ENCODE data around the gene KRT82.

The KRT82 gene

GRCh38 chr12:52423035-52423434 is 16.9 kb upstream of the KRT82 start:
- no peak for DNase-seq (ENCODE audit: low read depth, low spot score)
- no peak overlapping the region for H3K27ac ChIP-seq (ENCODE audit: low read length)
- H3K4me3 ChIP-seq (ENCODE audit: low read length), result no peak overlapping the region
- H3K4me1 ChIP-seq (ENCODE audit: control insufficient read depth, insufficient read depth, low read length), result no peaks in the 10 kb centered on the region
- no peaks in the 10 kb centered on the region for H3K27me3 ChIP-seq (ENCODE audit: control insufficient read depth, insufficient read depth, low read length)
- WGBS (ENCODE audit: insufficient coverage, insufficient read length), result no CpG with 5 or more reads among the region's 6 CpGs
- H3K9me3 ChIP-seq (ENCODE audit: control insufficient read depth, insufficient read depth, low read length), result no peaks in the 10 kb centered on the region
- no peaks in the 10 kb centered on the region for H3K36me3 ChIP-seq (ENCODE audit: control insufficient read depth, insufficient read depth, low read length)

DNA sequence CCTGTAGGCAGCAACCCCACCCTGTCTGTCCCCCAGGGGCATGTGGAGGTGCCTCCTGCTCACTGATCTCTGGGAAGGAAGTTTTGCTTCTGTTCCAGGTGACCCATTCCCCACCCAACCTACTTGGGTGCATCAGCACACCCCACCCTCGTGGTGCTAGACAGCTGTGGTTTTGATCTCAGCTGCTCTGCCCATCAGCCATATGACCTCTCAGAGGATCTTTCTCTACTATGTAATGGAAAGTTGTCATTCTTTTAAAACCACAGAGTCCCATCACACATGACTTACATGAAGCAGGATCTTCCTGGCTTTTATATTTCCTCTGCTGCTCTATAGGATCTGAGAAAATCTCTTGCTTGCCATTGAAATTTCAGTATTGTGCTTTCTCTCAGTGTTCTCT is 13.5 kb upstream of the KRT82 start:
- no CpG with 5 or more reads among the region's 1 CpG for WGBS (ENCODE audit: insufficient coverage, insufficient read length)
- no peaks in the 10 kb centered on the region for H3K9me3 ChIP-seq (ENCODE audit: control insufficient read depth, insufficient read depth, low read length)
- H3K4me1 ChIP-seq (ENCODE audit: control insufficient read depth, insufficient read depth, low read length), result no peaks in the 10 kb centered on the region
- no peak for DNase-seq (ENCODE audit: low read depth, low spot score)
- H3K27me3 ChIP-seq (ENCODE audit: control insufficient read depth, insufficient read depth, low read length), result no peaks in the 10 kb centered on the region
- no peak overlapping the region for H3K27ac ChIP-seq (ENCODE audit: low read length)
- H3K36me3 ChIP-seq (ENCODE audit: control insufficient read depth, insufficient read depth, low read length), result no peaks in the 10 kb centered on the region
- no peak overlapping the region for H3K4me3 ChIP-seq (ENCODE audit: low read length)

DNA sequence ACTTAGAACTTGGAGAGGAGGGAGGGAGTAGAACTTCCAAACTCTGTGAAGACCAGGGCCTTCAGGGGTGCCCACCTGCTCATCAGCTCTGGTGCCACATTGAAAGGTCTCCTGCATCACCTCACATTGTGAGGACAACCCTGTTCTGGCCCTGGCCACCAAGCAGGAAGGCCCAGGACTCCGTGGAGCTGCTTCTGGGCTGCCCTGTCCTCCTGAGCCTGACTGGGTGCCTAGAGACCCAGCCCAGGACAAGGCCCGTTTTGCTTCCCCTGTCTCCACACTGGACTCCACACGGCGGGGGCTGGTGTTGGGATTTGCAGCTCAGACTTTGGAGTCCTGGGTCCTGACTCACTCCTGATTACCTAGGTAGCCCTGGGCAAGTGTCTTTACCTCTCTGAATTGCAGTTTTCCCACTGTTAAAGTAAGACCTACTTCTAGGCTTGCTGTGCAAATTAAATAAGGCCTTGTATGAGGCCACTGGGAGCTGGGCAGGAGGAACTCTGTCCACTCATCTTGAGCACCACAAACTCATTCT is 12.5 kb upstream of the KRT82 start:
- WGBS (ENCODE audit: insufficient coverage, insufficient read length), result no CpG with 5 or more reads among the region's 4 CpGs
- no peak for DNase-seq (ENCODE audit: low read depth, low spot score)
- Histone ChIP-seq H3K27ac (ENCODE audit: low read length) (no peak overlapping the region), H3K27me3 (ENCODE audit: control insufficient read depth, insufficient read depth, low read length) (no peaks in the 10 kb centered on the region), H3K4me3 (ENCODE audit: low read length) (no peak overlapping the region), H3K36me3 (ENCODE audit: control insufficient read depth, insufficient read depth, low read length) (no peaks in the 10 kb centered on the region), H3K9me3 (ENCODE audit: control insufficient read depth, insufficient read depth, low read length) (no peaks in the 10 kb centered on the region), H3K4me1 (ENCODE audit: control insufficient read depth, insufficient read depth, low read length) (no peaks in the 10 kb centered on the region)

DNA sequence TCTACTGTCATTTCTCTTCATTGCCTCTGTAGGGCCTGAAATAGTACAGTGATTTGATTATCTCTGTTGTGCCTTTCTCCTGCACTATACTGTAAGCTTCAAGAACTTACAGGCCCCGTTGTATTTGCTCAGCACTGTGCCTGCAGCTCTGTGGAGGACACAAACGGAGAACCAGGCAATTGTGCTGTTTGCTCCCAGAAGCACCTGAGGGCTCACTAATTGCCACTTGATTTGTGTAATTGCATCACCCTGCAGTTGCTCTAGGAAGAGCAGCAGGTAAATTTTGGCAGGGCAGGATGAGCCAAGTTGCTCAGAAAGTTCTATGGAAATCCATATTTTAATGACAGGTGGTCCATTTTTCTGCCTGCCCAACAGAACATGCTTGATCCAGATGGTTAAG is 11.6 kb upstream of the KRT82 start:
- Histone ChIP-seq H3K27me3 (ENCODE audit: control insufficient read depth, insufficient read depth, low read length) (no peaks in the 10 kb centered on the region), H3K27ac (ENCODE audit: low read length) (no peak overlapping the region), H3K4me3 (ENCODE audit: low read length) (no peak overlapping the region), H3K36me3 (ENCODE audit: control insufficient read depth, insufficient read depth, low read length) (no peaks in the 10 kb centered on the region), H3K9me3 (ENCODE audit: control insufficient read depth, insufficient read depth, low read length) (no peaks in the 10 kb centered on the region), H3K4me1 (ENCODE audit: control insufficient read depth, insufficient read depth, low read length) (no peaks in the 10 kb centered on the region)
- no peak for DNase-seq (ENCODE audit: low read depth, low spot score)
- no CpG with 5 or more reads among the region's 2 CpGs for WGBS (ENCODE audit: insufficient coverage, insufficient read length)

DNA sequence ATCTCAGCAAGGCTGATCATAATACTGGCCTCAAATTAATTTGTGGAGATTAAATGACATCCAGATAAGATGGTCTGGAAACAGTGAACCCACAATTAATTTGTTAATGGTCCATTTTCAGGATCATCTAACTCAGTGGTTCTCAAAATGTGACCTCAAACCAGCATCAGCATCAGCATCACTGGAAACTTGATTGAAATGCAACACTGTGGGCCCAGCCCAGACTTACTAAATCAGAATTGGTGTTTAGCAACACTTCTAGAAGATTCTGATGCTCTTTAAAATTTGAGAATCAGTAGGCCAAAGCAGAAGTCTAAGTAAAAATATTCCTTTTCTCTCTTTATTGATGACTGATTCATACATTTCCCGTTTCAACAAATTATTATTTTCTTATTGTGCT is 10.7 kb upstream of the KRT82 start:
- DNase-seq (ENCODE audit: low read depth, low spot score), result no peak
- Histone ChIP-seq H3K4me3 (ENCODE audit: low read length) (no peak overlapping the region), H3K9me3 (ENCODE audit: control insufficient read depth, insufficient read depth, low read length) (no peaks in the 10 kb centered on the region), H3K36me3 (ENCODE audit: control insufficient read depth, insufficient read depth, low read length) (no peaks in the 10 kb centered on the region), H3K4me1 (ENCODE audit: control insufficient read depth, insufficient read depth, low read length) (no peaks in the 10 kb centered on the region), H3K27ac (ENCODE audit: low read length) (no peak overlapping the region), H3K27me3 (ENCODE audit: control insufficient read depth, insufficient read depth, low read length) (no peaks in the 10 kb centered on the region)
- no CpG with 5 or more reads among the region's 1 CpG for WGBS (ENCODE audit: insufficient coverage, insufficient read length)

DNA sequence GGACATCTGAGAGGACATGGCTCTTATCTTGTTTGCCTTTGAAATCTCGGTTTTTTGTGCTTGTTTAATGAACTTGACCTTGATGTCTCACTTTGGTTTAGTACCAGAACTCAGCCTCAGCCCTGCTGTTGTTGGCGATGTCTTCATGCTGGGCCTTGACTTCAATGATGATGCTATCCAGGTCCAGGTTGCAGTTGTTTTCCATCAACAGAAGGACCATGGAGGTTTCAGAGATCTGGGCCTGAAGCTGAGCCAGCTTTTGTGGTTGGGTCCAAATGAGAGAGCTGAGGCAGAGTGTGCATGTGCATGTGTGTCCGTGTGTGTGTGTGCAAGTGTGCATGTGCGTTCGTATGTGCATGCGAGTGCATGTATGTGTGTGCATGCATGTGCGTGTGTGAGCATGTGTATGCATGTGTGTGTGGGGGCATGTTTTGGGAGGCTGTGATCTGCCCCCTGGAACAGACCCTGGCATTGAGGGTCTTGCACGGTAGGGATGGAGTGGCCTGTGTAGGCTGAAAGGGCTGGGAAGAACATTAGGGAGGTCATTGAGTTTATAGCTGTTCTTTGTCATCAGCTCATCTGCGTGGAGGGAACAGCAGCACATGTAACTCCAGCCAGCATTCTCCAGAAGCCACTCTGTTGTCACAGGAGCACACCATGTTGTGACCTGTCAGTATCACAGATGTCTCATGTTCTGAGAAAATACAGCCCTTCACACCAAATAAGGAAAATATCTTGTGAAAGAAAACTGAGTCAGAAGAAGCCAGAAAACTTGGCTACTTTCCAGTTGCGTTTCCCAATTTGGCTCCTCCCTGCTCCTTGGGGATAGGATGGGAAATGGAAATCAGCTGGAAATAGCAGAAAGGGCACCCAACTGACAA is 10.0 kb upstream of the KRT82 start:
- no CpG with 5 or more reads among the region's 10 CpGs for WGBS (ENCODE audit: insufficient coverage, insufficient read length)
- H3K27ac ChIP-seq (ENCODE audit: low read length), result no peak overlapping the region
- no peak overlapping the region for H3K4me3 ChIP-seq (ENCODE audit: low read length)
- no peak for DNase-seq (ENCODE audit: low read depth, low spot score)
- no peaks in the 10 kb centered on the region for H3K9me3 ChIP-seq (ENCODE audit: control insufficient read depth, insufficient read depth, low read length)
- H3K36me3 ChIP-seq (ENCODE audit: control insufficient read depth, insufficient read depth, low read length), result no peaks in the 10 kb centered on the region
- no peaks in the 10 kb centered on the region for H3K27me3 ChIP-seq (ENCODE audit: control insufficient read depth, insufficient read depth, low read length)
- no peaks in the 10 kb centered on the region for H3K4me1 ChIP-seq (ENCODE audit: control insufficient read depth, insufficient read depth, low read length)

DNA sequence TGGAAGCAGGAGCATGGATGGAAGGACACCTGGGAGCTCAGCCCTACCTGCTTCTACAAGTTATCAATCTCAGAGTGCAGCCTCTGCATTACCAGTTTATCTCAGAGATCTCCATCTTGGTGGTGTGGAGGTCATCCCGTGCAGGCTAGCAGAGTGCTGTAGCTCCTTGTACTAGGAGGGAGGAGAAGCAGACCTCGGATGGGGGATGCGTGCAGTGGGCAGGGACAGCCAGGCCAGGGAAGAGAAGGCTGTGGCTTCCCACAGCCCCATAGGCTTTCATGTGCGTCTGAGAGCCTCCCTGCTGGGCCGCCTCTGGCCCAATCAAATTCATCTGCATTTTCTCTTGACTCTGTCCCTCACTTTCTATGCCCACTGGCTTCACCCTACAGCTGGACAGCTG is 8.8 kb upstream of the KRT82 start:
- no peak overlapping the region for H3K4me3 ChIP-seq (ENCODE audit: low read length)
- no peak for DNase-seq (ENCODE audit: low read depth, low spot score)
- H3K36me3 ChIP-seq (ENCODE audit: control insufficient read depth, insufficient read depth, low read length), result no peaks in the 10 kb centered on the region
- no CpG with 5 or more reads among the region's 5 CpGs for WGBS (ENCODE audit: insufficient coverage, insufficient read length)
- no peak overlapping the region for H3K27ac ChIP-seq (ENCODE audit: low read length)
- no peaks in the 10 kb centered on the region for H3K4me1 ChIP-seq (ENCODE audit: control insufficient read depth, insufficient read depth, low read length)
- no peaks in the 10 kb centered on the region for H3K27me3 ChIP-seq (ENCODE audit: control insufficient read depth, insufficient read depth, low read length)
- H3K9me3 ChIP-seq (ENCODE audit: control insufficient read depth, insufficient read depth, low read length), result no peaks in the 10 kb centered on the region

- no peaks in the 10 kb centered on the region for H3K27me3 ChIP-seq (ENCODE audit: control insufficient read depth, insufficient read depth, low read length)
- H3K36me3 ChIP-seq (ENCODE audit: control insufficient read depth, insufficient read depth, low read length), result no peaks in the 10 kb centered on the region
- peak; percentile 20 for DNase-seq (ENCODE audit: low read depth, low spot score)
- H3K4me3 ChIP-seq (ENCODE audit: low read length), result no peak overlapping the region
- H3K9me3 ChIP-seq (ENCODE audit: control insufficient read depth, insufficient read depth, low read length), result no peaks in the 10 kb centered on the region
- H3K4me1 ChIP-seq (ENCODE audit: control insufficient read depth, insufficient read depth, low read length), result no peaks in the 10 kb centered on the region
- no peak overlapping the region for H3K27ac ChIP-seq (ENCODE audit: low read length)
- whole genome bisulfite sequencing (ENCODE audit: insufficient coverage, insufficient read length), result no CpG with 5 or more reads among the region's 8 CpGs
Measured at GRCh38 chr12:52413782-52414345, 7.7 kb upstream of the KRT82 start.

DNA sequence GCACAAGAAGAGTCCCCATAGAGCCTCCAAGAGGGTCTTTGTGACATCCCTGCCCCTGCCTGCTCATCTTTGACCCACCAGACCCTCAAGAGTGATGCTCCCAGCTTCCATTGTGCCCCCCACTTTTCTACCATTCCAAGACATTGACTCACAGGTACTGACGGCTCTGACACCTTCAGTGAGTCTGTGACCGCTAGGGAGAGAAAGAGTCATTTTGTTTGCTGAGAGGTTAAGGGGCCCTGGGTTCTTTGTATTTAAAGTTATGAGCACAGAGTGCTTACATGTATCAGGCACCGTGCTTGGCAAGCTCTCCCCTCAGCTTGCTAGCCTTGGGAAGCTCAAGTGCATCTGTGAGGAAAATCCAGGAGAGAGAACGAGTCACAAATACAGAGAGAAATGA is 7.1 kb upstream of the KRT82 start:
- no peaks in the 10 kb centered on the region for H3K36me3 ChIP-seq (ENCODE audit: control insufficient read depth, insufficient read depth, low read length)
- DNase-seq (ENCODE audit: low read depth, low spot score), result no peak
- no CpG with 5 or more reads among the region's 4 CpGs for WGBS (ENCODE audit: insufficient coverage, insufficient read length)
- no peaks in the 10 kb centered on the region for H3K27me3 ChIP-seq (ENCODE audit: control insufficient read depth, insufficient read depth, low read length)
- H3K4me1 ChIP-seq (ENCODE audit: control insufficient read depth, insufficient read depth, low read length), result no peaks in the 10 kb centered on the region
- H3K4me3 ChIP-seq (ENCODE audit: low read length), result no peak overlapping the region
- no peaks in the 10 kb centered on the region for H3K9me3 ChIP-seq (ENCODE audit: control insufficient read depth, insufficient read depth, low read length)
- no peak overlapping the region for H3K27ac ChIP-seq (ENCODE audit: low read length)

- no peaks in the 10 kb centered on the region for H3K4me1 ChIP-seq (ENCODE audit: control insufficient read depth, insufficient read depth, low read length)
- no peaks in the 10 kb centered on the region for H3K9me3 ChIP-seq (ENCODE audit: control insufficient read depth, insufficient read depth, low read length)
- no peak for DNase-seq (ENCODE audit: low read depth, low spot score)
- H3K36me3 ChIP-seq (ENCODE audit: control insufficient read depth, insufficient read depth, low read length), result no peaks in the 10 kb centered on the region
- WGBS (ENCODE audit: insufficient coverage, insufficient read length), result no CpG with 5 or more reads among the region's 10 CpGs
- H3K27ac ChIP-seq (ENCODE audit: low read length), result no peak overlapping the region
- H3K27me3 ChIP-seq (ENCODE audit: control insufficient read depth, insufficient read depth, low read length), result no peaks in the 10 kb centered on the region
- no peak overlapping the region for H3K4me3 ChIP-seq (ENCODE audit: low read length)
Measured at GRCh38 chr12:52411815-52412214, 5.7 kb upstream of the KRT82 start.
